GM23338 (cell line): Measurements from ENCODE around the gene UST. TPM values are rescaled to one million over a fixed set of nuclear protein-coding genes. Genes with fewer than 3 reads are reported as not detected.

Experiments used
- ATAC-seq: fragments of 200-7000 bp; cut with Tn5 transposase; 3 replicates; pipeline ENCODE4 v1.9.1; 2020
- DNase-seq: peaks from one replicate; pipeline ENCODE4 v3.0.0-alpha.2; 2015; ENCODE audit warnings: low spot score
- H2AFZ ChIP-seq: fragments of 200-600 bp; sonication (generic); 2 replicates; pipeline ENCODE4 v1.8.0; 2016; ENCODE audit warnings: antibody characterized with exemption, mild to moderate bottlenecking, moderate library complexity
- H3F3A ChIP-seq: fragments of 200-600 bp; sonication (generic); replicated peaks from 2 replicates; pipeline ENCODE4 v1.8.0; 2017; ENCODE audit warnings: antibody characterized with exemption, mixed run types, low read depth
- H3K27ac ChIP-seq: fragments of 200-600 bp; sonication (generic); 2 replicates; pipeline ENCODE4 v1.6.1; 2016; ENCODE audit warnings: low read depth
- H3K27me3 ChIP-seq: fragments of 200-600 bp; sonication (generic); 2 replicates; pipeline ENCODE4 v1.8.0; 2016; ENCODE audit warnings: mild to moderate bottlenecking, mixed run types, moderate library complexity; ENCODE audit not compliant: insufficient read depth
- H3K36me3 ChIP-seq: fragments of 200-600 bp; sonication (generic); 2 replicates; pipeline ENCODE4 v1.8.0; 2016; ENCODE audit warnings: mild to moderate bottlenecking; ENCODE audit not compliant: insufficient read depth
- H3K4me1 ChIP-seq: fragments of 200-600 bp; sonication (generic); 2 replicates; pipeline ENCODE4 v1.8.0; 2016; ENCODE audit warnings: mild to moderate bottlenecking, moderate library complexity; ENCODE audit not compliant: insufficient read depth
- H3K4me2 ChIP-seq: fragments of 200-600 bp; sonication (generic); 2 replicates; pipeline ENCODE4 v1.7.1; 2017; ENCODE audit warnings: mixed run types
- H3K4me3 ChIP-seq: fragments of 200-600 bp; sonication (generic); 2 replicates; pipeline ENCODE4 v1.6.1; 2016; ENCODE audit warnings: mixed run types
- H3K79me2 ChIP-seq: fragments of 200-600 bp; sonication (generic); replicated peaks from 2 replicates; pipeline ENCODE4 v1.8.0; 2017; ENCODE audit warnings: mild to moderate bottlenecking; ENCODE audit not compliant: insufficient read depth
- H3K9me2 ChIP-seq: fragments of 200-600 bp; sonication (generic); 2 replicates; pipeline ENCODE4 v1.8.0; 2017; ENCODE audit not compliant: insufficient read depth
- H4K20me1 ChIP-seq: fragments of 200-600 bp; sonication (generic); replicated peaks from 2 replicates; pipeline ENCODE4 v1.8.0; 2017; ENCODE audit warnings: mild to moderate bottlenecking; ENCODE audit not compliant: insufficient read depth
- H3K27ac Mint-ChIP-seq: 2 replicates; pipeline ENCODE4 v1.8.0; 2020; ENCODE audit warnings: inconsistent platforms, mild to moderate bottlenecking, moderate library complexity, mixed read lengths
- H3K27me3 Mint-ChIP-seq: 3 replicates; pipeline ENCODE4 v1.8.0; 2022; ENCODE audit warnings: low read depth, mild to moderate bottlenecking, moderate library complexity, mixed read lengths, inconsistent platforms; ENCODE audit not compliant: insufficient read depth, poor library complexity
- H3K36me3 Mint-ChIP-seq: 3 replicates; pipeline ENCODE4 v1.8.0; 2021; ENCODE audit warnings: low read depth, mild to moderate bottlenecking, inconsistent platforms, moderate library complexity, mixed read lengths
- H3K4me1 Mint-ChIP-seq: 3 replicates; pipeline ENCODE4 v1.8.0; 2020; ENCODE audit warnings: mild to moderate bottlenecking, inconsistent platforms, mixed read lengths
- H3K4me3 Mint-ChIP-seq: 3 replicates; pipeline ENCODE4 v1.8.0; 2021; ENCODE audit warnings: moderate library complexity, mild to moderate bottlenecking, inconsistent platforms, mixed read lengths
- H3K9me3 Mint-ChIP-seq: 3 replicates; pipeline ENCODE4 v1.8.0; 2020; ENCODE audit warnings: moderate library complexity, mild to moderate bottlenecking, inconsistent platforms, mixed read lengths
- CREB1 ChIP-seq: fragments of 250-450 bp; sonication (Bioruptor Pico); IDR thresholded peaks from 2 replicates; pipeline ENCODE4 v1.5.0; 2020; ENCODE audit warnings: low read depth, mild to moderate bottlenecking, moderate library complexity
- EZH2 ChIP-seq: fragments of 200-600 bp; sonication (generic); IDR thresholded peaks from one replicate; pipeline ENCODE4 v1.8.0; 2017; ENCODE audit warnings: antibody characterized with exemption, mild to moderate bottlenecking, low read depth; ENCODE audit not compliant: unreplicated experiment
- EZH2phosphoT487 ChIP-seq: fragments of 200-600 bp; sonication (generic); IDR thresholded peaks from one replicate; pipeline ENCODE4 v1.8.1; 2018; ENCODE audit warnings: antibody characterized with exemption; ENCODE audit not compliant: unreplicated experiment
- NANOG ChIP-seq: IDR thresholded peaks from 2 replicates; pipeline ENCODE4 v1.6.1; 2016; ENCODE audit warnings: antibody characterized with exemption, borderline replicate concordance
- POLR2AphosphoS5 ChIP-seq: IDR thresholded peaks from 2 replicates; pipeline ENCODE4 v1.6.1; 2016; ENCODE audit warnings: antibody characterized with exemption, low read depth
- STAT1 ChIP-seq: IDR thresholded peaks from one replicate; pipeline ENCODE4 v1.6.1; 2016; ENCODE audit warnings: antibody characterized with exemption; ENCODE audit not compliant: unreplicated experiment
- ZNF114 ChIP-seq: fragments of 250-450 bp; sonication (Bioruptor Pico); IDR thresholded peaks from 2 replicates; pipeline ENCODE4 v1.5.0; 2020; ENCODE audit warnings: mild to moderate bottlenecking, moderate library complexity
- ZNF331 ChIP-seq: fragments of 250-450 bp; sonication (Bioruptor Pico); IDR thresholded peaks from 2 replicates; pipeline ENCODE4 v1.5.0; 2020; ENCODE audit warnings: low read depth, mild to moderate bottlenecking, moderate library complexity
- polyA plus RNA-seq: library from polyadenylated mRNA; unstranded; fragments of >200 nt; fragmentation: Nextera tagmentation; extraction: Ambion mirVana; gene quantifications from 2 replicates; pipeline ENCODE4 v1.2.1, GENCODE V29; 2016
- total RNA-seq: library from RNA; depleted of rRNA; stranded (reverse); fragments of >200 nt; shearing (Covaris generic); gene quantifications from 2 replicates; pipeline ENCODE4 v1.2.3, GENCODE V29; 2014
- TF ChIP-seq, protein P1 (sequence below), 2 experiments: fragments of 200-600 bp in 1 of 2; sonication (generic) in 1 of 2; conservative IDR thresholded peaks; 2 replicates each; pipeline versions ENCODE4 v1.5.1 to v1.6.1; 2016 to 2017; ENCODE audit warnings: antibody characterized with exemption in 2 of 2, low read depth in 2 of 2, mild to moderate bottlenecking in 2 of 2, moderate library complexity in 1 of 2
- TF ChIP-seq, protein P2 (sequence below): IDR thresholded peaks from one replicate; pipeline ENCODE4 v1.6.1; 2018; ENCODE audit warnings: antibody characterized with exemption; ENCODE audit not compliant: unreplicated experiment
- TF ChIP-seq, protein P3 (sequence below): IDR thresholded peaks from 2 replicates; pipeline ENCODE4 v1.6.1; 2016; ENCODE audit warnings: antibody characterized with exemption

Gene UST
- total and polyA plus RNA-seq, 2 experiments from 2014 or later = 12.6 to 33.0 TPM

DNA sequence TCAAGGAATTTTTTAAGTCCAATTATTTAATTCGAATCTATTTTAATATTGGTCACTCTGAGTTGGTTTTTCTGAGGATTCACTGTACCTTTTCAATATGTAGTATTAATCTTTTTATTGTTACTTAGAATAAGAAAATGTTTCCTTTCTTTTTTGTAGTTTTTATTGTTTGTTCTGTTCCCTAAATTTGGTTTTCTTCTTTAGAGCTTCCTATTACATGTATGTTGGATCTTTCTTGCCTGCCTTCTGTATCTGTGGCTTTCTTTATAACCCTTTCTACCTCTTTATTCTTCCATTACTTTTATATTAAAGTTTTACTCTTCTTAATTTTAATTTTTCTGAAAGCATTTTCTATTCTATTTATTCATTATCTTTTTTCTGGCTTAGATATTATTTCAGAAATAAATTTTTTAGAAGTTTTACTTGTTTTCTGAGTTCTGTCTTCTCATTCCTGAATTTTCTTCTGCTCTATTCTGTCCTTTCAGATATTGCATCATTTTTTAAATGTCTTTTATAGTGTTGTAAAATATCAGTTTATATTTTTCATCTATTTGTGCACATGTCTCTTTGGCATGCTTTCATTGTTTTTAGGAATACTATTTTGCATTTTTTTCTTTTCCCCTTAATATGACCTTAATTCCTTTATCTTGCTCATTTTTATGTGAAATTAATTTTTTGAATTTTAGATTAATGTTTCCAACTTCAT is 33.6 kb upstream of the UST start:
- Mint-ChIP-seq H3K4me3 (no peak overlapping the region), H3K36me3 (peaks cover 7% of the 10 kb centered on the region; the same call in 2 of the 3 replicates), H3K27ac (no peak overlapping the region), H3K4me1 (no peaks in the 10 kb centered on the region), H3K9me3 (peaks cover 17% of the 10 kb centered on the region; the same call in 2 of the 3 replicates), H3K27me3 (peaks cover 3% of the 10 kb centered on the region)
- Histone ChIP-seq H3F3A (no peaks in the 10 kb centered on the region), H2AFZ (no peak overlapping the region), H3K27me3 (no peaks in the 10 kb centered on the region), H3K27ac (no peak overlapping the region), H4K20me1 (no peaks in the 10 kb centered on the region), H3K36me3 (peaks cover 5% of the 10 kb centered on the region; the same call in 1 of the 2 replicates), H3K4me1 (peaks cover 3% of the 10 kb centered on the region; the same call in 1 of the 2 replicates), H3K4me3 (no peak overlapping the region), H3K4me2 (no peak overlapping the region), H3K79me2 (no peaks in the 10 kb centered on the region), H3K9me2 (peaks cover 6% of the 10 kb centered on the region; the same call in 1 of the 2 replicates)
- no peak for DNase-seq
- TF ChIP-seq, protein P1, sequence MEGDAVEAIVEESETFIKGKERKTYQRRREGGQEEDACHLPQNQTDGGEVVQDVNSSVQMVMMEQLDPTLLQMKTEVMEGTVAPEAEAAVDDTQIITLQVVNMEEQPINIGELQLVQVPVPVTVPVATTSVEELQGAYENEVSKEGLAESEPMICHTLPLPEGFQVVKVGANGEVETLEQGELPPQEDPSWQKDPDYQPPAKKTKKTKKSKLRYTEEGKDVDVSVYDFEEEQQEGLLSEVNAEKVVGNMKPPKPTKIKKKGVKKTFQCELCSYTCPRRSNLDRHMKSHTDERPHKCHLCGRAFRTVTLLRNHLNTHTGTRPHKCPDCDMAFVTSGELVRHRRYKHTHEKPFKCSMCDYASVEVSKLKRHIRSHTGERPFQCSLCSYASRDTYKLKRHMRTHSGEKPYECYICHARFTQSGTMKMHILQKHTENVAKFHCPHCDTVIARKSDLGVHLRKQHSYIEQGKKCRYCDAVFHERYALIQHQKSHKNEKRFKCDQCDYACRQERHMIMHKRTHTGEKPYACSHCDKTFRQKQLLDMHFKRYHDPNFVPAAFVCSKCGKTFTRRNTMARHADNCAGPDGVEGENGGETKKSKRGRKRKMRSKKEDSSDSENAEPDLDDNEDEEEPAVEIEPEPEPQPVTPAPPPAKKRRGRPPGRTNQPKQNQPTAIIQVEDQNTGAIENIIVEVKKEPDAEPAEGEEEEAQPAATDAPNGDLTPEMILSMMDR (conservative IDR thresholded peaks at IDR 0.05; ENCODE audit: low read depth in 2 of 2) = no peak
- TF ChIP-seq CREB1 (CRISPR knock-in tag) (no peak), NANOG (no peak), EZH2phosphoT487 (no peak), POLR2AphosphoS5 (no peak), STAT1 (no peak), EZH2 (no peak), ZNF331 (CRISPR knock-in tag) (no peak)
- TF ChIP-seq, protein P2, sequence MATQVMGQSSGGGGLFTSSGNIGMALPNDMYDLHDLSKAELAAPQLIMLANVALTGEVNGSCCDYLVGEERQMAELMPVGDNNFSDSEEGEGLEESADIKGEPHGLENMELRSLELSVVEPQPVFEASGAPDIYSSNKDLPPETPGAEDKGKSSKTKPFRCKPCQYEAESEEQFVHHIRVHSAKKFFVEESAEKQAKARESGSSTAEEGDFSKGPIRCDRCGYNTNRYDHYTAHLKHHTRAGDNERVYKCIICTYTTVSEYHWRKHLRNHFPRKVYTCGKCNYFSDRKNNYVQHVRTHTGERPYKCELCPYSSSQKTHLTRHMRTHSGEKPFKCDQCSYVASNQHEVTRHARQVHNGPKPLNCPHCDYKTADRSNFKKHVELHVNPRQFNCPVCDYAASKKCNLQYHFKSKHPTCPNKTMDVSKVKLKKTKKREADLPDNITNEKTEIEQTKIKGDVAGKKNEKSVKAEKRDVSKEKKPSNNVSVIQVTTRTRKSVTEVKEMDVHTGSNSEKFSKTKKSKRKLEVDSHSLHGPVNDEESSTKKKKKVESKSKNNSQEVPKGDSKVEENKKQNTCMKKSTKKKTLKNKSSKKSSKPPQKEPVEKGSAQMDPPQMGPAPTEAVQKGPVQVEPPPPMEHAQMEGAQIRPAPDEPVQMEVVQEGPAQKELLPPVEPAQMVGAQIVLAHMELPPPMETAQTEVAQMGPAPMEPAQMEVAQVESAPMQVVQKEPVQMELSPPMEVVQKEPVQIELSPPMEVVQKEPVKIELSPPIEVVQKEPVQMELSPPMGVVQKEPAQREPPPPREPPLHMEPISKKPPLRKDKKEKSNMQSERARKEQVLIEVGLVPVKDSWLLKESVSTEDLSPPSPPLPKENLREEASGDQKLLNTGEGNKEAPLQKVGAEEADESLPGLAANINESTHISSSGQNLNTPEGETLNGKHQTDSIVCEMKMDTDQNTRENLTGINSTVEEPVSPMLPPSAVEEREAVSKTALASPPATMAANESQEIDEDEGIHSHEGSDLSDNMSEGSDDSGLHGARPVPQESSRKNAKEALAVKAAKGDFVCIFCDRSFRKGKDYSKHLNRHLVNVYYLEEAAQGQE = no peak
- no peak for ATAC-seq

DNA sequence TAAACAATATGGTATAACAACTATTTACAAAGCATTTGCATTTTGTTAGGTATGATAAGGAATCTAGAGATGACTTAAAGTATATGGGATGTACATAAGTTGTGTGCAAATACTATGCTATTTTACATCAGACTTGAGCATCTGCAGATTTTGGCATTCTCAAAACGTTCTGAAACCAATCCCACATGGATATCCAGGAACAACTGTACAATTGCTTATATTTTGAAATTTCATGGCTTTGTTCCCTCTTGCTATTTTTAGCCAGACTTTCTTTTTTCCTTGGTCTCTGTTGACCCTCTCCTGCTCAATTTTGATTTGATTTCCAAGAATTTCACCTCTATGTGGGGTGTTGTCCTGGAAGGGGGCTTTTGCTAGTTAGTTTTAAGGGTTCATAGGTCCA is 32.9 kb upstream of the UST start:
- ATAC-seq (no peak), DNase-seq (no peak)
- H3K4me3 Mint-ChIP-seq = no peak overlapping the region
- TF ChIP-seq ZNF114 (CRISPR knock-in tag) = no peak
- TF ChIP-seq, protein P3, sequence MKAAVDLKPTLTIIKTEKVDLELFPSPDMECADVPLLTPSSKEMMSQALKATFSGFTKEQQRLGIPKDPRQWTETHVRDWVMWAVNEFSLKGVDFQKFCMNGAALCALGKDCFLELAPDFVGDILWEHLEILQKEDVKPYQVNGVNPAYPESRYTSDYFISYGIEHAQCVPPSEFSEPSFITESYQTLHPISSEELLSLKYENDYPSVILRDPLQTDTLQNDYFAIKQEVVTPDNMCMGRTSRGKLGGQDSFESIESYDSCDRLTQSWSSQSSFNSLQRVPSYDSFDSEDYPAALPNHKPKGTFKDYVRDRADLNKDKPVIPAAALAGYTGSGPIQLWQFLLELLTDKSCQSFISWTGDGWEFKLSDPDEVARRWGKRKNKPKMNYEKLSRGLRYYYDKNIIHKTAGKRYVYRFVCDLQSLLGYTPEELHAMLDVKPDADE = no peak
- TF ChIP-seq EZH2phosphoT487 = no peak
- no peak for TF ChIP-seq ZNF331 (CRISPR knock-in tag)
- TF ChIP-seq, protein P1 (conservative IDR thresholded peaks at IDR 0.05; ENCODE audit: low read depth in 2 of 2) = no peak

More for the DNA sequence above, 32.9 kb upstream of the UST start:
- Histone ChIP-seq H3K4me2 (no peak overlapping the region), H3K9me2 (peaks cover 6% of the 10 kb centered on the region; the same call in 1 of the 2 replicates), H3K4me3 (no peak overlapping the region), H2AFZ (no peak overlapping the region), H3K27ac (no peak overlapping the region), H3K79me2 (no peaks in the 10 kb centered on the region), H4K20me1 (no peaks in the 10 kb centered on the region), H3K27me3 (no peaks in the 10 kb centered on the region), H3F3A (no peaks in the 10 kb centered on the region), H3K4me1 (peaks cover 7% of the 10 kb centered on the region; the same call in 1 of the 2 replicates), H3K36me3 (peaks cover 5% of the 10 kb centered on the region; the same call in 1 of the 2 replicates)
- Mint-ChIP-seq H3K27ac (no peak overlapping the region), H3K4me1 (peaks cover under 1% of the 10 kb centered on the region; the same call in 1 of the 3 replicates), H3K36me3 (peaks cover 7% of the 10 kb centered on the region; the same call in 2 of the 3 replicates), H3K9me3 (peaks cover 17% of the 10 kb centered on the region; the same call in 2 of the 3 replicates), H3K27me3 (peaks cover 3% of the 10 kb centered on the region)
